ENCODE data around the gene CDH22.

CDH22 gene

DNA sequence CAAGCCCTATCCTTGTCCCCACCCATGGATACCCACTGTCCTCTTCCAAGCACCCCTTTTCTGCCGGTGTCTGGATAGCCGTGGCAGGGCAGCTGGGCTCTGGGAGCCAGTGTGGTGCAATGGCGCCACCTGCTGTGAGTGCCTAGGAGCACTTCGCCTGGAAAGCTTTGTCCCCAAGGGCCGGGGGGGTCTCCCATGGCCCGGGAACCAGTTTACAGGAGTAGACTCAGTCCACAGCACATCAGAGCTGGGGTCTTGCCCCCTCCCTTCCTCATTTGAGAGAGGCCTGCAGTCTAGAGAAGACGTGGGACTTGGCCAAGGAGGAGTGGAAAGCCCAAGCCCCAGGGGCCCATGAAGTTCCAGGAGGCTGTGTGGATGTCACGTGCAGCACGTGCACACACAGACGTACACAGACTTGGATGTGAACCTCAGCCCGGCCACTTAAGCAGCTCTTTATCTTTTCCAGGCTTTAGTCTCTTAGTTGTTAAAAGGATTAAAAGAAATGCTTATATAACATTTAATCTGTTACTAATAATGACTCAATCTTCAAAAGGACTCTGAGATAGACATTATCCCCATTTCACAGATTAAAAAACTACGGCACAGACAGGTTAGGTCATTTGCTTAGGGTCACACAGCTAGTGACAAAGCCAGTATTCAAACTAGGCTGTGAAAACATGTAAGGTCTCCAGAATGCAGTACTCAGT, 40.9 kb upstream of the CDH22 start:
- TF ChIP-seq RAD21 (IDR thresholded peaks at IDR 0.05; ENCODE audit: low read depth) (peak; percentile 68), EP300 (IDR thresholded peaks at IDR 0.05; ENCODE audit: borderline replicate concordance) (no peak)

DNA sequence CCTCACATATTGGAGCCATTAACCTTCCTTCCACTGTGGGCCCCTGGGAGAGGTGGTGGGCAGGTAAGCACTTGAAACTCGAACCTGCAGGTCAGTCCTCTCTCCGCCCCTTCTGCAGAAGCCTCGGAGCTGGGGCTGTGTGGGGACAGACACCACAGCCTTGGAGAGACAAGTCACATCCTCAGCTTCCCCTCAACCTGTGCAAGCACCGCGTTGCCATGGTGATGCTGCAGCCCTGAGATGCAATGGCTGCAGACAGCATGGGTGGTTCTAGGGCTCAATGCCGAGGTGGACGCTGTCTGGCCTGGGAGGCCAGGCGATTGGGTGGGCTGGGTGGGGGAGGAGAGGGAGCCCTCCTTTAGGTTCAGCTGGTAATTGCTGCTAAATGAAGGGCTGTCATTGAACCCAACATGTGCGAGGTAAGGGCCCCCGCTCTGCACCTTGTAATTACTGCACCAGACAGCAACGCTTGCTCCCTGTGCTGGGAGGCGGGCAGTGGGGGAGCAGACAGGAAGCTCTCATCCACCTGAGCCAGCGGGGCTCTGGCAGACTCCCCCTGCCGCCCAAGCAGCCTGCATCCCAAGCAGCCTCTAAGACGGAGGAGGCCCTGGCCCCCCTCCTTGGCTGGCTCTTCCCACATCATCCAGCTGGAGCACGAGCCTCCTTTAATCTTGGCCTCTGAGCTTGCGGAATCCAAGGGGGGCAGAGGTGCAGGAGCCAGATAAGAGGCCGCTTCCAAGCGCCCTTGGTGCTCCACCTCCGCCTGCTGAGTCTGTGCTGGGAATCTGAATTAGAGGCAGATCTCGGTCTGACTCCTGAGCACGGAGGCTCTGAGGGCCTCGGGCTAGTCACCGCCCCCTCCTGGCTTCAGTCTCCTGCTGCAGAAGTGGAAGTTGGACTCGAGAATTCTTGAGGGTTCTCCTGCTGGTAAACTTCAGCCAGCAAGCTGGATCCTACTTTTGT, 39.8 kb upstream of the CDH22 start:
- TF ChIP-seq NFIC (IDR thresholded peaks at IDR 0.05) (no peak), TCF12 (IDR thresholded peaks at IDR 0.05; ENCODE audit: low read depth) (no peak), TEAD4 (IDR thresholded peaks at IDR 0.05) (no peak), TAF1 (IDR thresholded peaks at IDR 0.05; ENCODE audit: low read depth) (no peak), EP300 (IDR thresholded peaks at IDR 0.05; ENCODE audit: borderline replicate concordance) (no peak)
- TF ChIP-seq, protein P1, sequence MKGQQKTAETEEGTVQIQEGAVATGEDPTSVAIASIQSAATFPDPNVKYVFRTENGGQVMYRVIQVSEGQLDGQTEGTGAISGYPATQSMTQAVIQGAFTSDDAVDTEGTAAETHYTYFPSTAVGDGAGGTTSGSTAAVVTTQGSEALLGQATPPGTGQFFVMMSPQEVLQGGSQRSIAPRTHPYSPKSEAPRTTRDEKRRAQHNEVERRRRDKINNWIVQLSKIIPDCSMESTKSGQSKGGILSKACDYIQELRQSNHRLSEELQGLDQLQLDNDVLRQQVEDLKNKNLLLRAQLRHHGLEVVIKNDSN (IDR thresholded peaks at IDR 0.05) = no peak
- TF ChIP-seq, protein P2, sequence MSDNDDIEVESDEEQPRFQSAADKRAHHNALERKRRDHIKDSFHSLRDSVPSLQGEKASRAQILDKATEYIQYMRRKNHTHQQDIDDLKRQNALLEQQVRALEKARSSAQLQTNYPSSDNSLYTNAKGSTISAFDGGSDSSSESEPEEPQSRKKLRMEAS (IDR thresholded peaks at IDR 0.05) = no peak
- TF ChIP-seq, protein P3, sequence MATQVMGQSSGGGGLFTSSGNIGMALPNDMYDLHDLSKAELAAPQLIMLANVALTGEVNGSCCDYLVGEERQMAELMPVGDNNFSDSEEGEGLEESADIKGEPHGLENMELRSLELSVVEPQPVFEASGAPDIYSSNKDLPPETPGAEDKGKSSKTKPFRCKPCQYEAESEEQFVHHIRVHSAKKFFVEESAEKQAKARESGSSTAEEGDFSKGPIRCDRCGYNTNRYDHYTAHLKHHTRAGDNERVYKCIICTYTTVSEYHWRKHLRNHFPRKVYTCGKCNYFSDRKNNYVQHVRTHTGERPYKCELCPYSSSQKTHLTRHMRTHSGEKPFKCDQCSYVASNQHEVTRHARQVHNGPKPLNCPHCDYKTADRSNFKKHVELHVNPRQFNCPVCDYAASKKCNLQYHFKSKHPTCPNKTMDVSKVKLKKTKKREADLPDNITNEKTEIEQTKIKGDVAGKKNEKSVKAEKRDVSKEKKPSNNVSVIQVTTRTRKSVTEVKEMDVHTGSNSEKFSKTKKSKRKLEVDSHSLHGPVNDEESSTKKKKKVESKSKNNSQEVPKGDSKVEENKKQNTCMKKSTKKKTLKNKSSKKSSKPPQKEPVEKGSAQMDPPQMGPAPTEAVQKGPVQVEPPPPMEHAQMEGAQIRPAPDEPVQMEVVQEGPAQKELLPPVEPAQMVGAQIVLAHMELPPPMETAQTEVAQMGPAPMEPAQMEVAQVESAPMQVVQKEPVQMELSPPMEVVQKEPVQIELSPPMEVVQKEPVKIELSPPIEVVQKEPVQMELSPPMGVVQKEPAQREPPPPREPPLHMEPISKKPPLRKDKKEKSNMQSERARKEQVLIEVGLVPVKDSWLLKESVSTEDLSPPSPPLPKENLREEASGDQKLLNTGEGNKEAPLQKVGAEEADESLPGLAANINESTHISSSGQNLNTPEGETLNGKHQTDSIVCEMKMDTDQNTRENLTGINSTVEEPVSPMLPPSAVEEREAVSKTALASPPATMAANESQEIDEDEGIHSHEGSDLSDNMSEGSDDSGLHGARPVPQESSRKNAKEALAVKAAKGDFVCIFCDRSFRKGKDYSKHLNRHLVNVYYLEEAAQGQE (IDR thresholded peaks at IDR 0.05; ENCODE audit: low read depth) = no peak

DNA sequence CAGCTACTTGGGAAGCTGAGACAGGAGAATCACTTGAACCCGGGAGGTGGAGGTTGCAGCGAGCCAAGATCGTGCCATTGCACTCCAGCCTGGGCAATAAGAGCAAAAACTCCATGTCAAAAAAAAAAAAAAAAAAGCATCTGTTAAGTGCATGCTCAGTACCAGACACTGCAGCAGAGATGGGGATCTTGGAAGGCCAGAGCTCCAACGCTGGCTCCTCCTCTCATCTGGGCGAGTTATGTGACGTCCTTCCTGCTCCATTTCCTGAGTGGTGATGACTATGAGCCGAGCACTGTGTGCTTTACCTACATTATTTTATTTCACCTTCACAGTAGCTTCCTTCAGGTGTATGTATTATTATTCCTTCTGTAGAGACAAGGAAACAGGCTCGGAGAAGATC, 38.5 kb upstream of the CDH22 start:
- TF ChIP-seq CREB1 (IDR thresholded peaks at IDR 0.05; ENCODE audit: low read depth) = no peak
- no peak for TF ChIP-seq TEAD4 (IDR thresholded peaks at IDR 0.05)
- no peak for TF ChIP-seq EP300 (IDR thresholded peaks at IDR 0.05; ENCODE audit: borderline replicate concordance)
- TF ChIP-seq, protein P3 (IDR thresholded peaks at IDR 0.05; ENCODE audit: low read depth) = no peak
- TF ChIP-seq TCF12 (IDR thresholded peaks at IDR 0.05; ENCODE audit: low read depth) = no peak

DNA sequence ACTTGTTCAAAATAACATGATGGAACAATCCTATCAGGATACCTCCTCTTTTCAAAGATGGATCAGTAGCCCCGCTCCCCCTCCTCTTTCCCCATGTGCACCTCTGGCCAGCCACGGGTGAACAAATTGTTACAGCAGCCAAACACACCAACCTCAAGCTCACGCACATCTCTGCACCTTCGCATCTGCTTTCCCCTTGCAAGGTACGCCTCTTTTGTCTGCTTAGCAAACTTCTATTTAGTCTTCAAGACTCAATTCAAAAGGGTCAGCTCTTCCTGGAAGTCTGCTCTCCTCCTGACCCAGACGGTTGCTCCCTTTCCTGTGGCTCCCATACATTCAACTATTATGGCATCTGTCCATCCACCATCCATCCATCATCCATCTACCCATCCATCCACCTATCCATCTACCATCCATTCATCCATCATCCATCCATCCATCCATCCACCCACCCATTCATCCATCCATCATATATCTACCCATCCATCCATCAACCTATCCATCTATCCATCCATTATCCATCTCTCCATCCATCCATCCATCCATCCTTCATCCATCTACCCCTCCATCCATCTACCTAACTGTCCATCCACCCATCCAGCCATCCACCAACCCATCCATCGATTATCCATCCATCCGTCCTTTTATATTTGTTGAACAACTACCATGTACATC, 36.3 kb upstream of the CDH22 start:
- TF ChIP-seq CEBPB (IDR thresholded peaks at IDR 0.05) (no peak), NFIC (IDR thresholded peaks at IDR 0.05) (no peak), ZBTB7A (IDR thresholded peaks at IDR 0.05; ENCODE audit: low read depth) (no peak), FOXM1 (IDR thresholded peaks at IDR 0.05; ENCODE audit: borderline replicate concordance, low read depth) (no peak), EGR1 (IDR thresholded peaks at IDR 0.05) (no peak), RAD21 (IDR thresholded peaks at IDR 0.05; ENCODE audit: low read depth) (no peak), TCF12 (IDR thresholded peaks at IDR 0.05; ENCODE audit: low read depth) (no peak), YY1 (IDR thresholded peaks at IDR 0.05; ENCODE audit: low read depth) (no peak), CREB1 (IDR thresholded peaks at IDR 0.05; ENCODE audit: low read depth) (no peak), TEAD4 (IDR thresholded peaks at IDR 0.05) (no peak), EP300 (IDR thresholded peaks at IDR 0.05; ENCODE audit: borderline replicate concordance) (no peak), TAF1 (IDR thresholded peaks at IDR 0.05; ENCODE audit: low read depth) (no peak)
- TF ChIP-seq, protein P1 (IDR thresholded peaks at IDR 0.05) = no peak
- TF ChIP-seq, protein P3 (IDR thresholded peaks at IDR 0.05; ENCODE audit: low read depth) = no peak
- TF ChIP-seq, protein P2 (IDR thresholded peaks at IDR 0.05) = no peak
